NCI-H1436 (cell line): ENCODE results near the gene RAET1G.
"Not testable (repeated sequence)": the region's sequence is repeated elsewhere in the genome, so short reads cannot be mapped to it uniquely, and the experiment has no call there.

ENCODE experiments used
- DNase-seq: peaks from one replicate; lab custom pipeline; 2025; lab: John Stamatoyannopoulos, UW

RAET1G gene

DNA sequence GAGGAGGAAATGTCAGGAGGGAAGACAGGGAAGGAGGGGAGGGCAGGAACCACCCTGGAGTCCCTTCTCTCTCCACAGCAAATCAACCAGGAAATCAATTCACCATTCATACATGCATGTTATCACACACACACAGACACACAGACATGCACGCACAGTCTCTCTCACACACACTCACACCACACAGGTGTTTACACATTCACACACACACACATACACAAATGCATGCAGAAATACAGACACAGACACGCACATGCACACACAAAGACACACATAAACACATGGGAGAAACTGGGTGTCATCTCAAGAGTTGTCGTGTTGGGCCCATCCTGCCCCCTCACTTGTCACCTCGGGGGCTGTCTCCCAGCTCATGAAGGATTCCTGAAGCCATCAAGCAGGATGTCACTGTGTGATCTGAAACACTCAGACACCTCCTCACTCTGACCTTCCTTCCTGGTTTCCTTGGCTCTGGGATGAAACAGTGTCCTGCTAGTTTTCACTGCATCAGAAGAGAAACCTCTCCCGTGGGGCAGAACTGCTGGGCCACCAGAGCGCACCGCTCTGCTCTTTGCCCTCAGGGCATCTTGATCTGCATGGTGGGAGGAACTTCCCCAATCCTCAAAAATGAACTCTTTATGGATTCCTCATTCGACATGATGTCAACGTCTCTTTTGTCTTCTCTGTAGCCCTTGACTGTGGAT lies 9.2 kb downstream of the RAET1G start:
- no peak for DNase-seq

DNA sequence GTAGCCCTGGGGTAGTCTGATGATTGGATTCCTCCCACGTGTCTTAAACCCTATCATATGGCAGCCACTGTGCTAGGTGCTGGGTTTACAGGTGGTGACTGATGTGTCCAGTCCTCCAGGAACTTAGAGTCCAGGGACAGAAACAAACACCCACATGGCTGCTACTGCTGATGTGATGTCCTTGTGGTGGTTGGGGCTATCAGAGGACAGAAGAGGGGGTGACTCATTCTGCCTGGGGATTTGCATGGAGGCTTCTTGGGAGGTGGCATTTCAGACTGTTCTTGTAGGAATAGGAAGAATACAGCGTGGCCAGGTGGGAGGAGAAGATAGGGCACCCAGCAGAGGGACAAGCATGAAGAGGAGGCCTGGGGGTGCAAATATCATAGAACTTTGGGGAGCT lies 9.8 kb downstream of the RAET1G start:
- no peak for DNase-seq

DNA sequence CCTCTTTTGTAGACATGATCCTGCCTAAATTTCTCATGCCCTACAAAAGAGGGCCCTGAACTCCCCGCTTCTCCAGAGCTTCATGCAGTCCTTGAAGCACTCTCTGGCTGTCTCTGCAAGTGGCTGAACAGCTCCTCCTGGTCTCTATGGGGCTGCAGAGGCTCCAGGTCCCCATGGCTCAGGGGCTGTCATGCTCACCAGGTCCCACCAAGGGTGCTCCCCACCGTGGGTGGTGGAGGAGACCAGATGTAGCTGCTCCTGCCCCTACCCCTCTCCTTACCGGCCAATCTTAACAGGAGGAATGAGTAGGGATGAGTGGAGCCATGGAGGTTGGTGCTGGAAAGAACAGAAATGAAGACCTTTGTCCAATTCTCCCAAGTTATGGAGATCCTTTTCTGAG lies 10.2 kb downstream of the RAET1G start:
- not testable (repeated sequence) for DNase-seq

DNA sequence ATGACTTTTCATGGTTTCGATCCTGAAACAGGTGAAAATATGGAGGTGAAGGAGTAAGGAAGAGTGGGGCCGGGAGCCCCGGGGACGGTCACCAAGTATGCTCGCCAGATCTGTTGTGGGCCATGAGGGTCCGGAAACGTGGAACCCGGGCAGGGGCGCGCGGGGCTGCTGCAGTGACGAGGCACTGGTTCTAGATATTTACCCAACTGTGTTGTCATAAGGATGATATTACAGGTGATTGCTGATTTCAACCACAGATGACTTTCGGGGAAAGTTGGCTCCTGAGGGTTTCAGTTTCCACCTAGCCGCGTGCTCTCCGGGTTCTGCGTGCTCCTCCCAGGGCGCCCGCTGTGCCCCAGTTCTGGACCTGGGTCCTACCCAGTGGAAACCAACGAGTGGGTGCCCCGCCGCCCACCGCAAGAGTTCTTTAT lies 12.2 kb downstream of the RAET1G start:
- DNase-seq, result no peak

DNA sequence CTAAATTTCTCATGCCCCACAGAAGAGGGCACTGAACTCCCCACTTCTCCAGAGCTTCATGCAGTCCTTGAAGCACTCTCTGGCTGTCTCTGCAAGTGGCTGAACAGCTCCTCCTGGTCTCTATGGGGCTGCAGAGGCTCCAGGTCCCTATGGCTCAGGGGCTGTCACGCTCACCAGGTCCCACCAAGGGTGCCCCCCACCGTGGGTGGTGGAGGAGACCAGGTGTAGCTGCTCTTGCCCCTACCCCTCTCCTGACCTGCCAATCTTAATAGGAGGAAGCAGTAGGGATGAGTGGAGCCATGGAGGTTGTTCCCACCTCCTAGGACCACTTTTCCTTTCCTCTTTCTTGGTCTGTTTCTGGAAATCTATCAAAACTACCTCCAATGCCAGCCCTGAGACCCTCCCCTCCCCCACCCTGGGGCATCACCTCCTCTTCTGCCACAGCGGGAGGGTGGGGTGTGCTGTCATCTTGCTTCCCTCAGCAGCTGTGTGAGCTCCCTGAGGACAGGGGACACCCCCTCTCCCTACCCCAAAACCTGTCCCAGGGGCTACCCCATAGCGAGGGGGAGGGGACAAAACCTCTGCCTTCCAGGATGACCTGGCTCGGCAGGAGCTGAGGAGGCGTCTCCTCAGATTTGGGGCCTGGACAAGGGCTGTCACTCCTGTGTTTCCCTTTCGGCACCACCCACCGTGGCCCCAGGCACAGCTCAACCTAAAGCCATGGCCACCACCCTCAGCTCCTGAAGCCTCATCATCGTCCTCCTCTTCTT lies 13.0 kb downstream of the RAET1G start:
- DNase-seq, result no peak

DNA sequence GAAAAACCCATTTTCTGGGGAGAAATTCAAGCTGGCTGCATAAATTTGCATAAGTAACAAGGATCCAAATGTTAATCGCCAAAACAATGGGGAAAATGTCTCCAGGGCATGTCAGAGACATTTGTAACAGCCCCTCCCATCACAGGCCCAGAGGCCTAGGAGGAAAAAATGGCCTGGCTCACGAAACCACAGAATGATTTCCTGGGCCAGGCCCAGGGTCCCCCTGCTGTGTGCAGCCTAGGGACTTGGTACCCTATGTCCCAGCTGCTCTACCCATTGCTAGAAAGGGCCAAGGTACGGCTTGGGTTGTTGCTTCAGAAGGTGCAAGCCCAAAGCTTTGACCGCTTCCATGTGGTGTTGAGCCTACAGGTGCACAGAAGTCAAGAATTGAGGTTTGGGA lies 14.4 kb downstream of the RAET1G start:
- DNase-seq, result not testable (repeated sequence)

DNA sequence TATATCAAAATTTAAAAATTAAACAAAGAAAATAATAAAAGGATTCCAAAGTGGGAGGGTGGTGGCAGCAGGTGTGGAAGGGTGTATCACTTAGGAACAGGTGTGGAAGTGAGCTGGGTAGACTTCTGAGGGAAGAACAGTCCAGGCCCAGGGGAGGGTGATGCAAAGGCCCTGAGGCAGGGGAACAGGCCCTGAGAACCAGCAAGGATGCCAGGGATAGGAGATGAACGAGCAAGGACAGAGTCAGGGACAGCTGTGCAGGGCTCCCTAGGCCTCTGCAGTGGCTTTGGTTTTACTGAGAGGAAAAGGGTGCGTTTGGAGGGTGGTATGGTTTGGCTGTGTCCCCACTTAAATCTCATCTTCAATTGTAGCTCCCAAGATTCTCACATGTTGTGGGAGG lies 15.6 kb downstream of the RAET1G start:
- DNase-seq, result no peak

DNA sequence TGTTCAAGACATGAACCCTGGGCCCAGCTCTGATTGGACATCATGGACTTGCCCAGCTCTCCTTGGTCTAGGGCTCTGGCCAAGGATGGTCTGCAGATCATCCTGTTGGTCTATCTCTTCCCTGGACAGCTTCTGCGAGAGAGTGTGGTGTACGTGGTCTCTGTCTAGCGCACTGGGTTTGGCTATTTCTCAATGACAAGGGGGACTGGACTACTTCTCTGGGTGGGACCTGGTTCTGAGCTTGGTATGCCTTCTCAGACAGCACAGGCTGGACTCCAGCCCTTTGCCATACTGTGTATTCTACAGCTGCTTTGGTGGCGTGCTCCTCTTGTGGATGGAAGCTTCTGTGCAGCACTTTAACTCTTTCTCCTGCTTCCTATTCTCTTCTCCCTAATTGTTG lies 16.5 kb downstream of the RAET1G start:
- no peak for DNase-seq

DNA sequence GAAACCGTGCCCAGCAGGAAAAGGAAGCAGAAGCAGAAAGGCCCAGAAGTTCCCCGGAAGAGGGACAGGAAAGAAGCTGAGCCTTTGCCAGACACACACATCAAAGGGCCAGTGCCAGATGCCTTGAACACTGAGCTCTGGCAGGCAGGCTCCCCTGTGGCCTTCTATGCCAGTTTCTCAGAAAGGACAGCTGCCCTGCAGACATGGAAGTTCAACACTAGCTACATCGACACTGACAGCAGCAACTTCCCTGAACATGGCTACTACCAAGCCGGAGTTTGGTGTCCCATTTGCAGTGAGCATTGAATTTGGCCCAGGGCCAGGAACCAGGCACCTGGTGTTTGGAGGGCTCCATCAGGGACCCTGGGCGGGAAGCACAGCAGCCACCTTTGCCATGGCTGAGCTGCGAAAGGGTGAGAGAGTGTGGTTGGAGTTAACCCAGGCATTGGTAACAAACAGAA lies 17.0 kb downstream of the RAET1G start:
- DNase-seq, result no peak

DNA sequence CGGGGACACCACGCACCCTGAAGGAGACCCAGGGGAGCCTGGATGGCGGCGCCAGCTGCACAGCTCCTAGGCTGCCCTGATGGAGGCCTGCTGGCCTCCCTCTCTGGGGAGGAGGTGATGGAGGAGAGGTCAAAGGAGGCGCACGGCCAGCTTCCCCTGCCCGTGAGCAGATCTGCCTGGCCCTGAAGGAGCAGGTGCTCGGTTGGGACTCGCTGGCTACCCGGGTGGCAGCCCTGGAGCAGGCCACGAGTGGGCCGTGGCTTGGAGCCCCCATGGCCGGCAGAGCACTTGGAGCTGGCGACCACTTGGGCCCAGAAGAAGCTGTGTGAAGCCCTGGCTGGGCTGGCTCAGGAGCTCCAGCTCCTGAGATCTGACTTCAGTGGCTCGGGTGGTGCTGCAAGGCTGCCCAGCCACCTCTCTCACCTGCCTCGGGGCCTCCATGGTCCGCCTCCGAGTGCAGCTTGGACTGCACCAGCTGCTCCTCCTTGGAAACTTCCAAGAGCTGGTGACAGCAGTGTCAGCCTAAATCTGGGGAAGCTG lies 17.5 kb downstream of the RAET1G start:
- no peak for DNase-seq

DNA sequence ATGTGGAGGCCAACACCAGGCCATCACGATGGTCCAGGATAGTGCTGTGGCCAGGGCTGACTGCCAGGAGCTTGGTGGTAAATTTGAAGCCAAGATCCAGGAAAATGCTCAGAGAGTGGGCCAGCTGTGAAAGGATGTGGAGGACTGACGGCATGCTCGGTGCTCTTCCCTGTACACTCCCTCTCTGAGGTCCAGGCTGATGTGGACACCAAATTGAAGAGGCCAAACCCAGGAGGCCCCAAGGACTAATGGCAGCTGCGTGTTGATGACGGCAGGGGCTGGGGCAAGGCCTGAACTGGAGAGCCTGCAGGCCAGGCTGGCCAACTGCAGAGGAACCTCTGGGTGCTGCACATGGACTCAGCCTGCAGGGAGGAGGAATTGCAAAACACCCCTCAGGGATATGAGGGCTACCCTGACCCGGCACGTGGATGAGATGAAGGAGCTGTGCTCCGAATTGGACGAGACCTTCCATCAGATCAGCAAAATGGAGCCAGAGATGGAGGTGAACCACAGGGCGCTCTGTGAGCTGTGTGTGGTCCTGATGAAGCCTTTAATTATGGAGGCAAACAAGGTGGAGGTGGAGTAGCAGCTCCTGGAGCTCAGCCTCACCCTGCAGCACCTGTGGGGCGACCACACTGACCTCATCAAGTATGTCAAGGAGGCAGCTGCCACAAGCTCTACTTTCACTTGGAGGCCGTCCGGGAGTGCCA lies 18.1 kb downstream of the RAET1G start:
- DNase-seq, result no peak

DNA sequence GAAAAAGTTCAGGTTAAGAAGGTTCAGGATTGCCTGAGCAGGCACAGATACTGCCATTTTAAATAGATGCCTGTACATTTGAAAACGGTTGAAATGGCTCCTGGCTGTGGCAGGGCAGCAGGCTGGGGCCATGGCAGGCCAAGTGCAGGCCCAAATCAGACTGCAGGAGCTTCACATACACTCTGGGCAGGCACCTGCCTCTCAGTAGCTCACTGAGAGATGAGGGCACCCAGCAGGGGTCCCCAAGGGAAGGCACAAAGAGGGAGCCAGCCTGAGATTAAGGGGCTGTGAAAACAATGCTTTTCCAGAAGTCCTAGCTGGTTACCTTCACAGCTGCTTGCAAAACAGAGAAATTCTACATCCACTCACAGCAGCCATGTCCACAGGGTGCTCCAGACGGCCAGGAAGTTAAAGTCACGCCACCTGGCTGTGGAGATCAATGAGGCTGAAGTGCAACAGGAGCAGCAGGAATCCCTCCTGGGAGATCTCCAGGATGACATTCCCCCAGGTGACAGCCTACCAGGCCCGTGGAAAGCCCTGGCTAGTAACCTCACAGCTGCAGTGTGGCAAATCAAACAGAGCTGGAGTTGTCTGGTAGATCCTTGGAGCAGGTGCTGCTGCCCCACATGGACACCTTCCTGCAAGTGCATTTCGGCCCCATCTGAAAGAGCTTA lies 18.8 kb downstream of the RAET1G start:
- no peak for DNase-seq

DNA sequence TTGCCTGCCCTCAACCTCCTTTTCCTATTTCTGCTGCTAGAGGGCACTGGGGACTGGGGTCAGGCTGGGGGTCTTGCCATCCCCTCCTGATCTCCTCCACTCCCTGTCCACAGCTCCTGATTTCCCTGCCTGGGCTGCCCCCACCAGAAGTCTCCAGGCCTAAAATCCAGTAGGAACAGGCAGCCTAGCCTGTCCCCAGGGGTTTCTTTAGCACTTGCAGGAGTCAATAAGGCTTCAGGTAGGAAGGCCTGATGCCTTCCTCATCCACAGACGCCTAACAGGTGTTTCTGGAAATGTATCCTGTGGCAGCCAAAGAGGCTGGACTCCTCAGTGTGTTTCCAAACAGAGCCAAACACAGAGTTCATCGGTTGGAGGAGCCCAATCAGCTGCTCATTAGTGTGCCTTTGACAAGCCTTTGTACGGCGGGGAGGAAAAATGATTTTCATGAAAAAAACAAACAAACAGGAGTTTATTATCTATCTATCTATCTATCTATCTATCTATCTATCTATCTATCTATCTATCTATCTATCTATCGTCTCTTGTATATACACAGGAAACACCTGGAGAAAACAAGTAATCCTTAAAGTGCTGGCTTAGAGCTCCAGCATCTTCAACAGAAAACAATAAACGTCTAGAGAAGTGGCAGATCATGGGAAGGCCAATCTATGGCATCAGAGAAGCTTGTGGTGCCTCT lies 21.3 kb downstream of the RAET1G start:
- DNase-seq, result no peak

DNA sequence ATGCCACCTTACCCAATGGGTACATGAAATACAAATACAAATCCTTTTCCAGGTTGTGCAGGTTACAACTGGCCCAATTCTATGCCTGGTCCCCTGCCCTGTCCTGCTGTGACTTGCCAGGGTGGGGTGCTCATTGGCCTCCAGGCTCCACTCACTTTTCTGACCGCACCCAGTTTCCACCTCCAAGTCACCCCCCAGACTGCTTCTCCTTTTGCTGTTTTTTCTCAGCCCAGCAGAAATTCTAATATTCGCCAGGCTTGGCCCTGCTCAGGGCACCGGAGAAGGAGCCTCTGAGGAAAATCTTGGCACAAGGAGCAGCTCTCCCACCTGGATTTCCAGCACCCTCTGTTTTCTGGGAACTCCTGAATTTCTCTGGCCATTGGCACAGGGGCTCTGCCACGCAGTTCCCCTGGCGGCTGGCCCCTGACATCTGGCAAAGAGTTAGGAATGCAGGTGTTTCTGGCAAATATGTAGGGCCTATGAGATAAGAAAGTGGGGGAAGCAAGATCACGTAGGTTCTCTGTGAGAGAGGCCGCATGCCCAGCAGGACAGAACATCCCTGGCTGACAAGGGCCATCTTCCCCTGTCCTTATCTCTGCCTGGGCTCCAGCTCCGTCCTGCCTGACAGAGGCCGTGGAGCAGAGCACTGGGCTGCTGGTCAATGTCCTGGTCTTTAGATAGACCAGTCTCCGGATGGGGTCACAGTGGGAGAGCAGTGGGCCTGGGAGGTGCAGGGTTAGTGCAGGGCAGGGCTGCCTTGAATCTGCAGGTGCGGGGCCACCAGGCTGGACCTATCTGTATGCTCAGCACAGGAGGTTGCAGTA lies 22.1 kb downstream of the RAET1G start:
- no peak for DNase-seq

DNA sequence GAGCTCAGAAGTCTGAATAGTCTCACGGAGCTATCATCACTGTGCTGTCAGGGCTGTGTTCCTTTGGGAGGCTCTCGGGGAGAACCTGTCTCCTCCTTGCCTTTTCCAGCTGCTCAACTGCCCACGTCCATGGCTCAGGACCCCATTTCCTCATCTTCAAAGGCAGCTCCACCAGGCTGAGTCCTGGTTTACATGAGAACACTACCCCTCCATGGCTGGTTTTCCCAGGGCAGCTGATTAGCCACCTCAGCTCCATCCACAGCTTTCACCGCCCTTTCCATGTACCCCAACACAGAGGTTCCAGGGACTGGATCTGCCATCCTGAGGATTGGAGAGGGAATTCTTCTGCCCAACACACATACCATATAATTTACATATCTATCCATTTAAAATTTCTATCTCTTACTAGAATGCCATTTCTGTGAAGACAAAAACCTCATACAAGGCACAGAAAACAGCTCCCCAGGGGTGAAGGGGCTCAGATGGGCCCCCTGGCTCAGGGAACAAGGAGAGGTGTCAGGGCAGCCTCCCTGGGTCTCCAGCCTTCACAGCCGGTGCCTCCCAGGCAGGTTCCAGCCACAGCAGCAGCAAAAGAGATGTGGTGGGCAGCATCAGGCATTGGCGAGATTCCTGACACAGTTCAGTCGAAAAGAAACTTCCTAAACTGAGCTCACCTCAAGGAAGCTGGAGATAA lies 22.8 kb downstream of the RAET1G start:
- DNase-seq, result no peak

DNA sequence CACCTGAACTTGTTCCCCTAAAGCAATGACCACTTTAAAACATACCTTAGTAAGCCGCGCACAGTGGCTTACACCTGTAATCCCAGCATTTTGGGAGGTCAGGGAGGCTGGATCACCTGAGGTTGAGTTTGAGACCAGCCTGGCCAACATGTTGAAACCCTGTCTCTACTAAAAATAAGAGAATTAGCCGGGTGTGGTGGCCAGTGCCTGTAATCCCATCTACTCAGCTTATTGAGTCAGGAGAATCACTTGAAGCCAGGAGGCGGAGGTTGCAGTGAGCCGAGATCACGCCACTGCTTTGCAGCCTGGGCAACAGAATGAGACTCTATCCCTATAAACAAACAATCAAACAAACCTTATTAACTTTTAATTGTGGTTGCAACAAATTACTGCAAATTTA lies 23.4 kb downstream of the RAET1G start:
- no peak for DNase-seq

DNA sequence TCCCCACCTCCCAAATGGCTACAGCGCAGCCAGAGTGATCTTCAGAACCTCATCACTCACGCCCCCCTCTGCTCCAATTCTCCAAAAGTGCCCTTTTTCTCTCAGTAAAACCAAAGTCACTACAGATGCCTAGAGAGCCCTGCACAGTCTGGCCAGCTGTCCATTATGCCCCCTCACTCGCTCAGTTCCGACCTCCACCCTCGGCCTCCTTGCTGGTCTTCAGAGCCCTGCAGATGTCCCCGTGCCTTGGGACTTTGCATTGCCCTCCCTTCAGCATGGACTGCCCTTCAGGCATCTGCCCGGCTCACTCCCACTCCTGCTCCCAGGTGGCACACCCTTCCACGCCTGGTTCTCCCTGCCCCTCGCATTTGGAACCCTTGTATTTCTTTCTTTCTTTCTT lies 24.0 kb downstream of the RAET1G start:
- DNase-seq, result no peak

DNA sequence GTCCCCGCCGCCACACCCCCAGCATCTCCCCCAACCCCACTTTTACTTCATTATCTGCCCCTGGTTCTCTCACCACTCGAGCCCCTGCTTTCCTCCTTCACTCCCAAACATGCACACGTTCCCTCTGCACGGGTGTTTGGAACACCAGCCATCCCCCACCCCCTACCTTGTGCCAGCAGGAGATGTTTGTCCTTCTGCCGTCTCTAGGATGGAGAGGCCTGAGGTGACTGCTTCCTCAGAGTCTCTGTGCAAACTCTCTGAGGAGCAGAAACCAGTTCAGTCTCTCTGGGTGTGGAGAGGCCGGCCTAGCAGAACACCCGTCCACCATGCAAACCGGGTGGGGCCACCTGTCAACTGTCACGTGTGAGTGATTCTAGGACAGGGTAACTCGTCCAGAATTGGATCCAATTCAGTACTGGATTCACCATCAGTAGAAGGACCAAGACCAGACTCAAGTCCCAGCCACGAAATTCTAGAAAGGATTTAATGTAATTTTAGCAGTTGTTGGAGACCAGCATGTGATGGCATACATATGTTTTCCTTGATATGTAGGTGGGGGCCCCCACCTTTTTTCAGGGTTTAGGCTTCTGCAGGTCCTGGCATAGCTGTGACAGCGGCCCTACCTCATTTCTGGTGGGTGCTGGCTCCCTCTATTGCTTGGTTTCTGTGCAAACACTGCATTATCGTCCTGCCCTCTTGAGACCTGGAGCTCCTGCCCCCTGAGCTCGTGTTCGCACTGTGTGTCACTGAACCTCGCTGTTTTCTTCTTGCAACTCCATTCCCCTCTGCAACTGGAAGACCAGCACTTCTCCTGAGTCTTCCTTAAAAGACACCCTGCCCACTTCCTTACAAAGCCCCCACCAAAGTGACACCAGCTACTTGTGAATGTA lies 24.8 kb downstream of the RAET1G start, which contains the start of gene RAET1E:
RAET1E (minus strand) TSS at position 259 of the 890 bp plus-strand sequence. CDS start 7,212 bp downstream, outside the sequence.
- DNase-seq, result no peak
